ENCODE measurements around the gene DEFB126.

The DEFB126 gene

DNA sequence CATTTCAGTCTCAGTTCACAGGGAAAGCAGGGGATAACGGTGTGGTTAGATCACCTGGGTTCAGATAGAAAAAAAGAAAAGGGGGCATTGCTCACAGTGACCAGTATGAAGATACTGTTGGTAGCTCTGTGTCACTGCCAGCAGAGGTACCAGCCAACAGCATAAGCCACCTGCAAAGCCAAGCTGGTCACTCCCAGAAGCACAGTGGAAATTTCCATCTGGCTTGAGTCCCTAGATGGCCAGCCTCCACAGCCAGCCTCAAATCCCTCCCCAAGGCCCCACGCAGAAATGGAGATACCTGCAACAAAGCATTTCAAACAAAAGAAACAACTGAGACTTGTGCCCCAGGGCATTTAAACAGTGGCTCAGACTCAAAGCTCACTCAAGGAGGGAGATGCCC lies 26.5 kb downstream of the DEFB126 start:
- H3K4me3 ChIP-seq (ENCODE audit: low read depth, low read length), result no peak overlapping the region
- CTCF ChIA-PET, result interaction anchor here (1.2 kb wide), 1 partner anchor 162 kb away, joined by 4 read pairs; no protein-coding TSS in a partner anchor
- no peak for DNase-seq (ENCODE audit: low read depth, low spot score)
- POLR2A ChIA-PET, result no interaction called here
- TF ChIP-seq, protein P1, sequence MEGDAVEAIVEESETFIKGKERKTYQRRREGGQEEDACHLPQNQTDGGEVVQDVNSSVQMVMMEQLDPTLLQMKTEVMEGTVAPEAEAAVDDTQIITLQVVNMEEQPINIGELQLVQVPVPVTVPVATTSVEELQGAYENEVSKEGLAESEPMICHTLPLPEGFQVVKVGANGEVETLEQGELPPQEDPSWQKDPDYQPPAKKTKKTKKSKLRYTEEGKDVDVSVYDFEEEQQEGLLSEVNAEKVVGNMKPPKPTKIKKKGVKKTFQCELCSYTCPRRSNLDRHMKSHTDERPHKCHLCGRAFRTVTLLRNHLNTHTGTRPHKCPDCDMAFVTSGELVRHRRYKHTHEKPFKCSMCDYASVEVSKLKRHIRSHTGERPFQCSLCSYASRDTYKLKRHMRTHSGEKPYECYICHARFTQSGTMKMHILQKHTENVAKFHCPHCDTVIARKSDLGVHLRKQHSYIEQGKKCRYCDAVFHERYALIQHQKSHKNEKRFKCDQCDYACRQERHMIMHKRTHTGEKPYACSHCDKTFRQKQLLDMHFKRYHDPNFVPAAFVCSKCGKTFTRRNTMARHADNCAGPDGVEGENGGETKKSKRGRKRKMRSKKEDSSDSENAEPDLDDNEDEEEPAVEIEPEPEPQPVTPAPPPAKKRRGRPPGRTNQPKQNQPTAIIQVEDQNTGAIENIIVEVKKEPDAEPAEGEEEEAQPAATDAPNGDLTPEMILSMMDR (IDR thresholded peaks at IDR 0.05; ENCODE audit: insufficient read depth, low read length, missing control alignments), result no peak

DNA sequence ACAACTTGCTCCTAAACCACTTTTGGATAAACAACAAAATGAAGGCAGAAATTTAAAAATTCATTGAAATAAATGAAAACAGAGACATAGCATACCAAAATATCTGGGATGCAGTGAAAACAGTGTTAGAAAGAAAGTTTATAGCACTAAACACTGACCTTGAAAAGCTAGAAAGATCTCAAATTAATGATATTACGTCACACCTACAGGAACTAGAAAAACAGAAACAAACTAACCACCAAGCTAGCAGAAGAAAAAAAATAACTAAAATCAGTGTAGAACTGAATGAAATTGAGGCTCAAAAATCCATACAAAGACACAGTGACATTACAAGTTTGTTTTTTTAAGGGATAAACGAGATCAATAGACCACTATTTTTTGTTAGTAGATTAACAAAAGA lies 41.9 kb downstream of the DEFB126 start:
- ChIA-PET POLR2A (no interaction called here), CTCF (no interaction called here)
- TF ChIP-seq, protein P1 (IDR thresholded peaks at IDR 0.05; ENCODE audit: insufficient read depth, low read length, missing control alignments), result no peak
- H3K4me3 ChIP-seq (ENCODE audit: low read depth, low read length), result no peak overlapping the region
- no peak for DNase-seq (ENCODE audit: low read depth, low spot score)

DNA sequence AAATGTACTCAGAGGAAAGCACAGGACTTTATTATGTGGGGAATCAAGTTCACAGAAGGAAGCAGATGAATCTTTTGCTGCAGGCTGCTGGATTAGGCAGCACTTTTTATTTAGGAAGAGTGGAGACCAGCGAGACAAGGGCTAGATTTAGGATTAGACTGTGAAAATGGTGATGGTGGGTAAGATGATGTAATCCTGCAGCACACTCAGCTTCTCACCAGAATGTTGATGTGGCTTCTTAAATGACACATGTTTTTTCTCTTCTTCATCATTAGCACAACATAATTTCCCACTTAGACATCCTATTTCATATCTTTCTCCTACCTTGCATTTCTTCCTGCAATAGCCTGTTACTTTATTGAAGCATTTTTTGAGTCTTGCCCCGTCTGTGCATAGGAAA lies 45.3 kb downstream of the DEFB126 start:
- no peak for DNase-seq (ENCODE audit: low read depth, low spot score)
- TF ChIP-seq, protein P1 (IDR thresholded peaks at IDR 0.05; ENCODE audit: insufficient read depth, low read length, missing control alignments), result no peak
- POLR2A ChIA-PET, result no interaction called here
- CTCF ChIA-PET, result no interaction called here
- H3K4me3 ChIP-seq (ENCODE audit: low read depth, low read length), result no peak overlapping the region

DNA sequence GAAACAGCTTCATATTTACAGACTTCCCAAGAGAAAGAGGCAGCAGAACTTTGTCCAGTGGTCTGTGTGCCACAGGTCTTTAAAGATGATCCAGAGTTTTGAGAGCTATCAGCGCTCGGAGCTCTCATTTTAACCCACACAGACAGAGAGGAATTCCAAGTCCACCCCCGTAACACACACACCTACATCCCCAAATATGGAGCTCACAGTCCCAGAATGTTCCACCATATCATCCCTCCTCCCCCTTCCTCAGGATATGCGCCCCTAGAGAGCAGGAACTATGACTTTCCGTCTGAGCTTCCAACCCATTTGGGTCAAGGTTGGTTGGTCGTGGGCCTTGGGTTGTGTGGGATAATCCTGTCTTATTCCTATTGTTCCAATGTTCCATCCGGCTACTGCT lies 47.2 kb downstream of the DEFB126 start, which contains the start of gene DEFB128:
Gene DEFB128 (minus strand): TSS at position 101 of the 400 bp plus-strand sequence. CDS start 88 bp downstream, at position 13.
- DNase-seq (ENCODE audit: low read depth, low spot score), result no peak
- ChIA-PET CTCF (no interaction called here), POLR2A (no interaction called here)
- H3K4me3 ChIP-seq (ENCODE audit: low read depth, low read length), result no peak within 1 kb of the TSS
- TF ChIP-seq, protein P1 (IDR thresholded peaks at IDR 0.05; ENCODE audit: insufficient read depth, low read length, missing control alignments), result no peak

Data from AG04449 (cell line).